GDM1 (cell line): ENCODE measurements around the gene VTCN1.

Source experiments
- DNase-seq: peaks from one replicate; lab custom pipeline; 2025; lab: John Stamatoyannopoulos, UW

Gene VTCN1

GRCh38 chr1:117209094-117209493 lies 1.6 kb downstream of the VTCN1 start:
- DNase-seq, result no peak

GRCh38 chr1:117208580-117208979 lies 2.1 kb downstream of the VTCN1 start:
- no peak for DNase-seq

- no peak for DNase-seq
Observed at GRCh38 chr1:117205368-117205767, 5.4 kb downstream of the VTCN1 start.

- no peak for DNase-seq
Observed at GRCh38 chr1:117201808-117202207, 8.9 kb downstream of the VTCN1 start.

DNA sequence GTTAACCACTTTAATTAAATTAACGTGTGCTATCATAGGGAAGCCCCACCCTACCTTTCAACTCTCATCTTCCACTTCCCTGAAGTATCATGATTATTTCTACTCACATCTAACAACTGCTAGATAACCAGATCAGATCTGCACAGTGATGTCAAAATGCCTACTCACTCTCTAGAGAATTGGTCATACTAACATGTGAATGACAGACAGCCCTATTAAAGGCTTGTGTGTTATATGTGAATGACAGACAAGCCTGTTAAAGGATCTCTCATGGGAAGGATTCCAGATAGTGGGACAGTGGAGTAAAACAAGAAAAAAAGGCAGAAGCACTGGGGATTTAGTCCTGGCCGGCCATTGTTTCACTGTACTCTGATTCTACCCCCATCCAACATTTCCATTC lies 12.6 kb downstream of the VTCN1 start:
- DNase-seq, result no peak

GRCh38 chr1:117189726-117190125 lies 21.0 kb downstream of the VTCN1 start:
- DNase-seq, result no peak

- DNase-seq, result no peak
Observed at GRCh38 chr1:117188816-117189437, 21.8 kb downstream of the VTCN1 start.

- DNase-seq, result no peak
Observed at GRCh38 chr1:117188170-117188815, 22.4 kb downstream of the VTCN1 start.

DNA sequence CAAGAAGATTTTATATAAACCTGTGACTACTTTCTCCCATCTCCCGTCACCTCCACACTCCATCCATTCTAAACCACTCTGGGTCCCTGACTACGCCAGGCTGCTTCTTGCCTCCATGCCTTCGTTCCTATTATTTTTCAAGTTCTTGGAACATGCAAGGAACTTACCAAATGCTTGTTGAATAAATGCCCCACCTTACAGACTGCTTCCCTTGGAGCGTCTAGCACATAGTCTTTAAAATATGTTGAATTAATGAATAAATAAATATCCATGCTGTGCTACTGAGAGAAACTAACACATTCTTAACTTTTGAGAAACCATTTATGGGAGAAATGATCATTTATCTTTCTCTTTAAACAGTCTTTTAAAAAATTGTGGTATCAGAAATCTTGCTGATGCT lies 27.6 kb downstream of the VTCN1 start:
- no peak for DNase-seq

- DNase-seq, result no peak
Observed at GRCh38 chr1:117182319-117182718, 28.4 kb downstream of the VTCN1 start.

DNA sequence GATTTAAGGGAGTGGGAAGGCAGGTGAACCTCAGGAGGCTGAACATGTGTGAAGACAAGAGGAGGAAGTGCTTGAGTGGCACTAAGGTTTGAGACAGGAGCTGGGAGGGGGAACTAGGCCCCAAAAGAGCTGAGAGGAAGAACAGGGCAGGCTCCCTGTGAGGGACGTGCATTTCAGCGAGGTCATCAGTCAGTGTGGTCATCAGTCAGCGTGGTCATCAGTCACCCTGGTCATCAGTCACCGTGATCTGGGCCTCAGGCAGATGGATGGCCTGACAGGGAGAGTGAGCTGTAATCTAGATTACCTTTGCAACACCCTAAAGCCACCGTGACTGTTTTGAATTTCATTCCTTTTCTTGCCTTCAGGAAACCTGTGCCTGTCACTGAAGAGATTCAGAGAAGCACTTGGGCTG lies 29.1 kb downstream of the VTCN1 start:
- no peak for DNase-seq

DNA sequence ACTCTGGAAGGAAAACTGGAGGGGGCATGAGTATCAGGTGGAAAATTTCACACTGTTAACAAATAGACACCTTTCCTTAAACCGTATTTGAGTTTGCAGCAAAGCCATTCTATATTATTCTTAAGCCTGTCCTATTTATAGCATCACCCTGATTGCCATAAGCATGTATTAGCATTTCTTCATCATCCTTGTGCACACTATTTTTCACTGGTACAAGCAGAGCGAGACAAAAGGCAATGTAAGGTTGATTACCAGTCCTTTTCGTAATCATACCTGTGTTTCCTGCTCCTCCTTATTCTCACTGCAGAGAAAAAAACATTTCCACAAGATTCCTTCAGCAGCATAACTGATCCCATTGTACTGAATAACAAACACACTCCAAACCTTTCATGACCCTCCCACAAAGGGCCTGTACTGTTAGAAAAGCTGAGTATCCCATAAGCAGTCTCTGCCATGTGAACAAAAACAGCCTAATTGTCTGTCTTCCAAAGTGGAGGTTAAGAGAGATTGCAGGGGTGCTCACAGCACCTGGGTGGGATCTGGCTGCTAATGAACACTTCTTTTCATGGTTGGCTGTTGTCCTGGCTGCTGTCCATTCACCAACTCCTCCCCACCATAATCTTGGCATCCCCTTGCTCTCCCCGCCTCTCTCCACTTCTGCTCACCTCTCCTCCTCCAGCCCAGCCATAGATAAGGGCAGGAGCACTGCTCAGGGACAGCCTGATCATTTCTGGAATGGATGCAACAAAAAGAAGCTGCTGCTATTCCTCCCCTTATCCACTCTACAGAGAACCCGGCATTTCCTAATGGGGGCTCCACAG lies 30.4 kb downstream of the VTCN1 start:
- no peak for DNase-seq

DNA sequence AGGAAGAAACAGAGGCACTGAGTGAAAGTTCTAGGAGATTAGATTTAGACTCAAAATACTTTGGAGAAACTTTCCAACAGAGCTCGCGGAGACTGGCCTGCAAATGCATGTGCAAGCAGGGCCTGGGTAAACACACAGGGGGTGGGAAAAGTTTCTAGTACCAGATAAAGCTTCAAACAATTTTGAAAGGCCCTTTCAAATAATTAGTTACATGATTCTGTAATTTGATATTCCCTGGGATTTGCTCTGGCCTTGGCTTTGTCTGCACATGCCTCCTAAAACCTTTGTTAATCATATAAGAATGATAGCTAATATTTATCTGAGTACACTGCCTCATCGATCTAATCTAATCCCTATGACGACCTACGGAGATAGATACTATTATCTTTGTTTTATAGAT lies 31.3 kb downstream of the VTCN1 start:
- DNase-seq, result no peak

- DNase-seq, result no peak
Observed at GRCh38 chr1:117178756-117179155, 32.0 kb downstream of the VTCN1 start.

GRCh38 chr1:117177376-117177775 lies 33.4 kb downstream of the VTCN1 start:
- no peak for DNase-seq

GRCh38 chr1:117176579-117176978 lies 34.1 kb downstream of the VTCN1 start:
- DNase-seq, result no peak

DNA sequence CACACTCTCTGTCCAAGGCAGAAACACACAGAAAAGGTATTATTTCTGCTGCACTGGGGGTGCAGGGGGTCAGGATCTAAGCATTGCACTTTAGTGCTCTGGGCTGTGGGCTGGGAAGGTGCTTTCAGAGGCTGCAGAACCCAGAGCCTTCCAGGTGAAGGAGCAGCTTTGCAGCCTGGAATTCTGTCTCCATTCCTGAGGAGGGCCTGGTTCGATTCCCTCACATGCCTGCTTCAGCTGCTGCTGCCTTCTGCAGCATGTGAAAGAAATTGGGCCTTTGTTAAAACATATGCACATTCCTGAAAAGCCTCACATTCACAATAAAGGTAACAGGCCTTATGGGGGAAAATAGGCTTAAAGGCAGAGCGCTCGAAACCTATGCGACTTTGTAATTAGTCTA lies 35.9 kb downstream of the VTCN1 start:
- no peak for DNase-seq

- DNase-seq, result no peak
Observed at GRCh38 chr1:117173691-117174090, 37.0 kb downstream of the VTCN1 start.

DNA sequence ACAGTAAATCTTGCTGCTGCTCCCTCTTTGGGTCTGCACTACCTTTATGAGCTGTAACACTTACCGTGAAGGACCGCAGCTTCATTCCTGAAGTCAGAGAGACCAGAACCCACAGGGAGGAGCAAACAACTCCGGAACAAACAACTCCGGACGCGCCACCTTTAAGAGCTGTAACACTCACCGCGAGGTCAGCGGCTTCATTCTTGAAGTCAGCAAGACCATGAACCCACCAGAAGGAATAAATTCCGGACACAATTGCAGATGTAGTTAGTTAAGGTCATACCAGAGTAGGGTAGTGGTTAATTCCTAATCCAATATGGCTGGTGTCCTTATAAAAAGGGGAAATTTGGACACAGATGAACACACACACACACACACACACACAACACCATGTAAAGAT lies 37.7 kb downstream of the VTCN1 start:
- DNase-seq, result no peak

- no peak for DNase-seq
Observed at GRCh38 chr1:117171900-117172511, 38.7 kb downstream of the VTCN1 start.

- no peak for DNase-seq
Observed at GRCh38 chr1:117169871-117170596, 40.7 kb downstream of the VTCN1 start.

DNA sequence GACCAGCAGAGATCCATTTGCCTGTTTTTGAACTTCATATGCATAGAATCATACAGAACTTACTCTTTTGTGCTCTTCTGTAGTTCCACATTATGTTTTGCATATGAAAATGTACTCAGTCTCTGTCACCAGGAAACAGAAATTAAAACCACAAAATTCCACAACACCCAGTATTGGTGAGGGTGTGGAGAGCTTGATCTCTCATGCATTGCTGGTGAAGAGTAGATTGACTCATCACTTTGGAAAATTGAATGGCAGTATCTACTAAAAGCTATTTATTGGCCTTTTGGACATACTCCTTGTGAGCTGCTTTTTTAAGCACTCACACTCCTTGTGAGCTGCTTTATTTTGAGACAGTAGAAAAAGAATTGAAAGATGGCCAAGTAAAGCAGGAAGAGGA lies 43.3 kb downstream of the VTCN1 start:
- no peak for DNase-seq
